HEK293 (cell line): Measurements from ENCODE around the gene OR52B4.

ENCODE experiments used
- YY1 ChIP-seq: fragments of 450-650 bp; formaldehyde crosslinking; IDR thresholded peaks from 2 replicates; pipeline ENCODE4 v1.5.1; 2018; ENCODE audit warnings: missing biosample characterization, missing genetic modification characterization
- TF ChIP-seq, protein P1 (sequence below): fragments of 450-650 bp; formaldehyde crosslinking; IDR thresholded peaks from 2 replicates; pipeline ENCODE4 v1.5.1; 2016; ENCODE audit warnings: missing biosample characterization, missing genetic modification characterization
- TF ChIP-seq, protein P2 (sequence below): fragments of 450-650 bp; formaldehyde crosslinking; IDR thresholded peaks from 2 replicates; pipeline ENCODE4 v1.5.1; 2016; ENCODE audit warnings: missing biosample characterization, missing genetic modification characterization

DNA sequence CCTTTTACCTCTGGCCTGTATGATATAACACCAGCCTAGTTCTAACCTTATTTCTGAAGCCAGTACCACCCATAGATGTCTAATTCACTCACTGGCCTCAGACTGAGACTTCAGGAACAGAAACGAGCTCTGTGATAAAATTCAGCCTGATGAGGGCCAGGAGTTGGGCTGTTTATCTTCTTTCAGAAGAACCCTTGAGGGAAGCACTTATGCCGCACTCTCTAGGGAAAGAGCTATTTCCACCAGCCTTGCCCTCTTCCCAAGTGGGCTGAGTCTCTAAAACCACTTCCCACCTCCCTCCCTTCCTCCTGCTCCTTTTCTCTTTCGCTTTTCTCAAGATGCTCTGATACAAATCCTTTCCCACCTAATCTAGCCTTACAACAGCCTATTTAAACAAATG is 2.0 kb upstream of the OR52B4 start:
- TF ChIP-seq YY1 (tag by site-specific recombination) = no peak
- TF ChIP-seq, protein P1, sequence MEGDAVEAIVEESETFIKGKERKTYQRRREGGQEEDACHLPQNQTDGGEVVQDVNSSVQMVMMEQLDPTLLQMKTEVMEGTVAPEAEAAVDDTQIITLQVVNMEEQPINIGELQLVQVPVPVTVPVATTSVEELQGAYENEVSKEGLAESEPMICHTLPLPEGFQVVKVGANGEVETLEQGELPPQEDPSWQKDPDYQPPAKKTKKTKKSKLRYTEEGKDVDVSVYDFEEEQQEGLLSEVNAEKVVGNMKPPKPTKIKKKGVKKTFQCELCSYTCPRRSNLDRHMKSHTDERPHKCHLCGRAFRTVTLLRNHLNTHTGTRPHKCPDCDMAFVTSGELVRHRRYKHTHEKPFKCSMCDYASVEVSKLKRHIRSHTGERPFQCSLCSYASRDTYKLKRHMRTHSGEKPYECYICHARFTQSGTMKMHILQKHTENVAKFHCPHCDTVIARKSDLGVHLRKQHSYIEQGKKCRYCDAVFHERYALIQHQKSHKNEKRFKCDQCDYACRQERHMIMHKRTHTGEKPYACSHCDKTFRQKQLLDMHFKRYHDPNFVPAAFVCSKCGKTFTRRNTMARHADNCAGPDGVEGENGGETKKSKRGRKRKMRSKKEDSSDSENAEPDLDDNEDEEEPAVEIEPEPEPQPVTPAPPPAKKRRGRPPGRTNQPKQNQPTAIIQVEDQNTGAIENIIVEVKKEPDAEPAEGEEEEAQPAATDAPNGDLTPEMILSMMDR (tag by site-specific recombination) = no peak
- TF ChIP-seq, protein P2, sequence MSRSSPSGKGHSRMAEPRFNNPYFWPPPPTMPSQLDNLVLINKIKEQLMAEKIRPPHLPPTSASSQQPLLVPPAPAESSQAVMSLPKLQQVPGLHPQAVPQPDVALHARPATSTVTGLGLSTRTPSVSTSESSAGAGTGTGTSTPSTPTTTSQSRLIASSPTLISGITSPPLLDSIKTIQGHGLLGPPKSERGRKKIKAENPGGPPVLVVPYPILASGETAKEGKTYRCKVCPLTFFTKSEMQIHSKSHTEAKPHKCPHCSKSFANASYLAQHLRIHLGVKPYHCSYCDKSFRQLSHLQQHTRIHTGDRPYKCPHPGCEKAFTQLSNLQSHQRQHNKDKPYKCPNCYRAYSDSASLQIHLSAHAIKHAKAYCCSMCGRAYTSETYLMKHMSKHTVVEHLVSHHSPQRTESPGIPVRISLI (tag by site-specific recombination) = no peak
